OCI-LY3 (cell line): ENCODE data around the gene UCKL1.
"Not testable (repeated sequence)": the region's sequence is repeated elsewhere in the genome, so short reads cannot be mapped to it uniquely, and the experiment has no call there.

Experiments used
- H2AFZ ChIP-seq: fragments of 200-600, 300-600 bp; shearing (Covaris generic); 2 replicates; pipeline ENCODE4 v1.6.0; 2014; ENCODE audit warnings: antibody characterized with exemption, low read depth, low read length
- H3K27ac ChIP-seq: fragments of 200-600, 300-600 bp; sonication (generic); 2 replicates; pipeline ENCODE4 v1.5.1; 2014; ENCODE audit warnings: mild to moderate bottlenecking, low read length, moderate library complexity, mixed read lengths
- H3K27me3 ChIP-seq: fragments of 200-600, 300-600 bp; sonication (generic); 2 replicates; pipeline ENCODE4 v1.6.1; 2014; ENCODE audit warnings: low read depth, low read length, mixed read lengths
- H3K36me3 ChIP-seq: fragments of 200-600, 300-600 bp; sonication (generic); replicated peaks from 2 replicates; pipeline ENCODE3; 2014; ENCODE audit warnings: low read depth, low read length, mixed read lengths
- H3K4me1 ChIP-seq: fragments of 300-600, 200-600 bp; sonication (generic); 2 replicates; pipeline ENCODE4 v1.6.1; 2014; ENCODE audit warnings: low read length, mixed read lengths
- H3K4me2 ChIP-seq: fragments of 200-600, 300-600 bp; sonication (generic); 2 replicates; pipeline ENCODE4 v1.6.1; 2014; ENCODE audit warnings: low read length, mixed read lengths
- H3K4me3 ChIP-seq: fragments of 300-600, 200-600 bp; sonication (generic); 2 replicates; pipeline ENCODE4 v1.5.1; 2014; ENCODE audit warnings: antibody characterized with exemption, mild to moderate bottlenecking, low read length, moderate library complexity
- H3K79me2 ChIP-seq: fragments of 300-600, 200-600 bp; shearing (Covaris generic); 2 replicates; pipeline ENCODE4 v1.6.1; 2014; ENCODE audit warnings: mild to moderate bottlenecking, low read length, mixed read lengths
- H3K9ac ChIP-seq: fragments of 300-600, 200-600 bp; shearing (Covaris generic); 2 replicates; pipeline ENCODE4 v1.6.0; 2014; ENCODE audit warnings: mild to moderate bottlenecking, low read length, moderate library complexity
- H3K9me3 ChIP-seq: fragments of 200-600, 300-600 bp; shearing (Covaris generic); 2 replicates; pipeline ENCODE4 v1.6.1; 2014; ENCODE audit warnings: low read length, mixed read lengths; ENCODE audit not compliant: insufficient read depth
- H4K20me1 ChIP-seq: fragments of 200-600, 300-600 bp; sonication (generic); 2 replicates; pipeline ENCODE4 v1.6.1; 2016; ENCODE audit warnings: low read length, mixed read lengths; ENCODE audit not compliant: insufficient read depth
- EZH2phosphoT487 ChIP-seq: fragments of 200-600 bp; shearing (Covaris generic); IDR thresholded peaks from 2 replicates; pipeline ENCODE4 v1.6.1; 2018; ENCODE audit warnings: antibody characterized with exemption, mixed run types, low read depth
- TF ChIP-seq, protein P1 (sequence below): fragments of 200-600, 300-600 bp; sonication (generic); IDR thresholded peaks from 2 replicates; pipeline ENCODE4 v1.5.1; 2014; ENCODE audit warnings: antibody characterized with exemption, low read length, low read depth

UCKL1 gene

DNA sequence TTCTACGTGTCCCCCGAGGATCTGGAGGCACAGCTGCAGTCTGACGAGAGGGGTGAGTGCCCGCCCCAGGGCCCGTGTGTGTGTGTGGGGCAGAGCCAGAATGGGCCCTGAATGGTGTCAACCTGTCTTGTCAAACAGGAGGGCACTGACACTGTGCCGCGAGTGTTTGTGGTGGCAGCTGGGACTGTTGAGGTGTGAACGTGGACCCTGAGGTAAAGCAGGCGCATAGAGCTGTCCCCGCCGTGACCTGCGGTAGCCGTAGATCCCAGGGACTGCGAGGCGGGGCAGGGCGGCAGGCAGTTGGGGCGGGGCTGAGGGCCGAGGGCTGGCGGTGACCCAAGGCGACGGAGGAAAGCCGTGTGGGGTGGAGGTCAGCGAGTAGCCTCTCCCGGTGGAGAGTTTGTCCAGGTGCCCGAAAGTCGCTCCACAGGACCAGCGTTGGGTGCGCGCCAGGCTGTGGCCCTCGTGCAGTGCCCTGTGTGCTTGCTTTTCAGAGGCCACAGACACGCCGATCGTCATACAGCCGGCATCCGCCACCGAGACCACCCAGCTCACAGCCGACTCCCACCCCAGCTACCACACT, 25.2 kb downstream of the UCKL1 start:
- TF ChIP-seq, protein P1, sequence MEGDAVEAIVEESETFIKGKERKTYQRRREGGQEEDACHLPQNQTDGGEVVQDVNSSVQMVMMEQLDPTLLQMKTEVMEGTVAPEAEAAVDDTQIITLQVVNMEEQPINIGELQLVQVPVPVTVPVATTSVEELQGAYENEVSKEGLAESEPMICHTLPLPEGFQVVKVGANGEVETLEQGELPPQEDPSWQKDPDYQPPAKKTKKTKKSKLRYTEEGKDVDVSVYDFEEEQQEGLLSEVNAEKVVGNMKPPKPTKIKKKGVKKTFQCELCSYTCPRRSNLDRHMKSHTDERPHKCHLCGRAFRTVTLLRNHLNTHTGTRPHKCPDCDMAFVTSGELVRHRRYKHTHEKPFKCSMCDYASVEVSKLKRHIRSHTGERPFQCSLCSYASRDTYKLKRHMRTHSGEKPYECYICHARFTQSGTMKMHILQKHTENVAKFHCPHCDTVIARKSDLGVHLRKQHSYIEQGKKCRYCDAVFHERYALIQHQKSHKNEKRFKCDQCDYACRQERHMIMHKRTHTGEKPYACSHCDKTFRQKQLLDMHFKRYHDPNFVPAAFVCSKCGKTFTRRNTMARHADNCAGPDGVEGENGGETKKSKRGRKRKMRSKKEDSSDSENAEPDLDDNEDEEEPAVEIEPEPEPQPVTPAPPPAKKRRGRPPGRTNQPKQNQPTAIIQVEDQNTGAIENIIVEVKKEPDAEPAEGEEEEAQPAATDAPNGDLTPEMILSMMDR = no peak
- no peak for TF ChIP-seq EZH2phosphoT487
- H3K9me3 ChIP-seq = no peaks in the 10 kb centered on the region
- no peak overlapping the region for H3K9ac ChIP-seq
- no peak overlapping the region for H3K4me2 ChIP-seq
- H3K79me2 ChIP-seq = peaks cover 14% of the 10 kb centered on the region
- H3K4me1 ChIP-seq = no peaks in the 10 kb centered on the region
- H4K20me1 ChIP-seq = peaks cover 10% of the 10 kb centered on the region; the same call in 1 of the 2 replicates
- H2AFZ ChIP-seq = no peak overlapping the region
- no peak overlapping the region for H3K27ac ChIP-seq
- peaks cover 60% of the 10 kb centered on the region for H3K36me3 ChIP-seq
- H3K4me3 ChIP-seq = no peak overlapping the region
- H3K27me3 ChIP-seq = no peaks in the 10 kb centered on the region

DNA sequence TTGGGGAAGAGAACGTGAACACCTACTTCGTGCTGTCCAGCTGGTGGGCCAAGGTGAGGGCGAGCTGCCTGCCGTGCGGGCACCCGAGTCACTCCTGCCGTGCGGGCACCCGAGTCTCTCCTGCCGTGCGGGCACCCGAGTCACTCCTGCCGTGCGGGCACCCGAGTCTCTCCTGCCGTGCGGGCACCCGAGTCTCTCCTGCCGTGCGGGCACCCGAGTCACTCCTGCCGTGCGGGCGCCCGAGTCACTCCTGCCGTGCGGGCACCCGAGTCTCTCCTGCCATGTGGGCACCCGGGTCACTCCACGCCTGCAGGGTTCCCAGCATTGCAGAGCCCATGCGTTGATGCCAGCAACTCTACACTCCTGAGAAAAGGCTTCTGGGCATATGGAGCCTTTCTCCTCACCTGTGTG, 26.7 kb downstream of the UCKL1 start:
- H4K20me1 ChIP-seq = peaks cover 13% of the 10 kb centered on the region; the same call in 1 of the 2 replicates
- H3K4me3 ChIP-seq, H3K27me3 ChIP-seq, H3K4me2 ChIP-seq, H3K4me1 ChIP-seq, H3K9ac ChIP-seq, H2AFZ ChIP-seq, H3K9me3 ChIP-seq, H3K27ac ChIP-seq: not testable (repeated sequence)
- peaks cover 51% of the 10 kb centered on the region for H3K36me3 ChIP-seq
- H3K79me2 ChIP-seq = peaks cover 25% of the 10 kb centered on the region

DNA sequence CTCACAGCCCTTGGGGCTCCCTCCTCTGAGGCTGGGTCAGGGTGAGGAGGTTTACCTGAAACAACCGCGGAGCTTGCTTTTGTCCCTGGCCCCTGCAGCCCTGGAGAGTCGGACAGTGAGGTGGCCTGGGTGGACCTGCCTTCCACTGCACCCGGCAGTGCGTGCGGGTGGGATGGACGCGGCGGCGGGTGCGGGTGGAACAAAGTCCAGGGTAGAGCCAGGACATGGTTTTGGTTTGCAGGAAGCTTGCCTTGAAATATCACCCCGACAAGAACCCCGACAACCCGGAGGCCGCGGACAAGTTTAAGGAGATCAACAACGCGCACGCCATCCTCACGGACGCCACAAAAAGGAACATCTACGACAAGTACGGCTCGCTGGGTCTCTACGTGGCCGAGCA, 27.1 kb downstream of the UCKL1 start:
- Histone ChIP-seq H4K20me1 (peaks cover 13% of the 10 kb centered on the region; the same call in 1 of the 2 replicates), H3K27me3 (no peaks in the 10 kb centered on the region), H3K4me3 (no peak overlapping the region), H3K79me2 (peaks cover 29% of the 10 kb centered on the region), H3K9ac (no peak overlapping the region), H3K4me2 (no peak overlapping the region), H3K9me3 (no peaks in the 10 kb centered on the region), H3K4me1 (no peaks in the 10 kb centered on the region), H2AFZ (no peak overlapping the region), H3K36me3 (peaks cover 47% of the 10 kb centered on the region), H3K27ac (no peak overlapping the region)
- no peak for TF ChIP-seq EZH2phosphoT487
- TF ChIP-seq, protein P1 = no peak

DNA sequence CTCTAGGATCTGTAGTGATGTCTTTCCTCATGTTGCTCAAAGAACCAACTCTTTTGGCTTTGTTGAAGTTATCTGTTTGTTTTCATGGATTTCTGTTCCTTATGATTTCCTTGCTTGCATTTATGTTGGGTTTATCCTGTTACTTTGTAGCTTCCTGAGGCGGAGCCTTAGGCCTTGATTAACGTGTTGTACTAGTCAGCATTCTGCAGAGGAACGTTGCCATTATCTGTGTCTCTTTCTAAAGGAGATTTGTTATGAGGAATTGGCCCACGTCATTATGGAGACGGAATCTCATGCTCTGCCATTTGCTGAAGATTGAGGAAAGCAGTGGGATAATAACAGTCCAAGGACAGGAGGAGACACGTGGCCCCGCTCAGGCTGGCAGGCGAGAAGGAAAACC, 29.9 kb downstream of the UCKL1 start:
- Histone ChIP-seq H4K20me1 (peaks cover 18% of the 10 kb centered on the region; the same call in 1 of the 2 replicates), H3K79me2 (peaks cover 42% of the 10 kb centered on the region), H3K9ac (no peak overlapping the region), H3K4me2 (no peak overlapping the region), H3K27ac (no peak overlapping the region), H3K4me1 (no peaks in the 10 kb centered on the region), H3K4me3 (no peak overlapping the region), H3K27me3 (no peaks in the 10 kb centered on the region), H2AFZ (no peak overlapping the region), H3K36me3 (peaks cover 35% of the 10 kb centered on the region), H3K9me3 (no peaks in the 10 kb centered on the region)
- no peak for TF ChIP-seq EZH2phosphoT487
- TF ChIP-seq, protein P1 = no peak

DNA sequence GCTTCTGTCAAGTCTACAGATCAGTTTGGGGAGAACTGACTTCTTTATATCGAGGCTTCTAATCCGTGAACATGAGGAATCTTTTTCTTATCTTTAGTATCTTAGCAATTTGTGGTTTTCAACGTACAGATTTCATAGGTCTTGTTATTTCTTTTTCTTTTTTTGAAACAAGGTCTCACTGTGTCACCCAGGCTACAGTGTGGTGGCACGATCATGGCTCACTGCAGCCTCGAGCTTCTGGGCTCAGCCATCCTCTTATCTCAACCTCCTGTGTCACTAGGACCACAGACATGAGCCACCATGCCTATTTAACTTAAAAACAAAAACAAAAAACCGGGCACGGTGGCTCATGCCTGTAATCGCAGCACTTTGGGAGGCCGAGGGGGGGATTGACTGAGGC, 32.0 kb downstream of the UCKL1 start:
- no peak overlapping the region for H3K27ac ChIP-seq
- no peak overlapping the region for H3K4me2 ChIP-seq
- peaks cover 23% of the 10 kb centered on the region for H3K36me3 ChIP-seq
- H2AFZ ChIP-seq = no peak overlapping the region
- H3K9ac ChIP-seq = no peak overlapping the region
- H3K9me3 ChIP-seq = no peaks in the 10 kb centered on the region
- no peak overlapping the region for H3K4me3 ChIP-seq
- no peaks in the 10 kb centered on the region for H3K27me3 ChIP-seq
- H4K20me1 ChIP-seq = peaks cover 18% of the 10 kb centered on the region; the same call in 1 of the 2 replicates
- no peaks in the 10 kb centered on the region for H3K4me1 ChIP-seq
- peaks cover 47% of the 10 kb centered on the region for H3K79me2 ChIP-seq
- TF ChIP-seq, protein P1 = no peak
- no peak for TF ChIP-seq EZH2phosphoT487
